Activated CD4-positive, alpha-beta memory T cell treated with anti-CD3 and anti-CD28 coated beads, Interleukin-2, amount 10 ng/mL, durations not matched to agents 7 days and 5 days (primary cell): ENCODE results near the gene OR10P1. TPM values are rescaled to one million over a fixed set of nuclear protein-coding genes. Genes with fewer than 3 reads are reported as not detected.

Experiments
- CTCF ChIA-PET: fragments of 350-600 bp; sonication (Branson Sonifier 250); formaldehyde crosslinking; loops from one replicate; lab custom pipeline; 2021; ENCODE audit warnings: antibody characterized with exemption, inconsistent platforms; lab: Charles Lee
- POLR2A ChIA-PET: fragments of 350-600 bp; sonication (Branson Sonifier 250); formaldehyde crosslinking; loops from one replicate; lab custom pipeline; 2021; ENCODE audit warnings: antibody characterized with exemption; lab: Charles Lee
- DNase-seq: peaks from one replicate; pipeline ENCODE4 v3.0.0-alpha.2; 2020
- H3K27ac Mint-ChIP-seq: one replicate; pipeline ENCODE4 v1.8.0; 2021; ENCODE audit warnings: mild to moderate bottlenecking, mixed read lengths
- H3K27me3 Mint-ChIP-seq: one replicate; pipeline ENCODE4 v1.8.0; 2021; ENCODE audit warnings: mixed read lengths
- H3K36me3 Mint-ChIP-seq: one replicate; pipeline ENCODE4 v1.8.0; 2021; ENCODE audit warnings: low read depth, mixed read lengths
- H3K4me1 Mint-ChIP-seq: one replicate; pipeline ENCODE4 v1.8.0; 2021; ENCODE audit warnings: mixed read lengths
- H3K4me3 Mint-ChIP-seq: one replicate; pipeline ENCODE4 v1.8.0; 2021; ENCODE audit warnings: mild to moderate bottlenecking, mixed read lengths
- H3K9me3 Mint-ChIP-seq: one replicate; pipeline ENCODE4 v1.8.0; 2021; ENCODE audit warnings: mixed read lengths
- total RNA-seq, 2 experiments: library from RNA; stranded (reverse); gene quantifications; one replicate each; pipeline ENCODE4 v1.2.3, GENCODE V29; 2021

Gene OR10P1
- total RNA-seq, 2 experiments from 2014 or later = not detected

DNA sequence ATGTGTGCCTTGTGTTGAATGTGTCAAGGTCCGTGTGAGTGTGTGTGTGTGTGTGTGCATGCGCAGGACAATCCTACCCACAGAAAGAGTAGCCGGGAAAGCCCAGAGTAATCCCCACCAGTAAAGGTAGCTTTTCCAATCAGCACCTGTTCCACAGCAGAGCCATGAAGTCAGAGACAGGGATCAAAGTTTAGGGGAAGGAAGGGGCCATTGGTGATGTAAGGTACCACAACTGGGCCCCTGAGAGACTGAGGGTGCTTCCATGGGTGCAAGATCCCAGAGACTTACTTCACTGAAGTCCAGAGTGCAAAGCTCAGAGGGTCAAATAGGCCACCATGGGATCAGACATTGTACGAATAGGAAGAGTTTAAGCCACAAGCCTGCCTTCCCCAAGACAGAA, 20.5 kb downstream of the OR10P1 start:
- Mint-ChIP-seq H3K4me3 (no peak overlapping the region), H3K27me3 (peaks cover 20% of the 10 kb centered on the region), H3K9me3 (no peaks in the 10 kb centered on the region), H3K27ac (no peak overlapping the region), H3K36me3 (no peaks in the 10 kb centered on the region), H3K4me1 (peaks cover 4% of the 10 kb centered on the region)
- POLR2A ChIA-PET = interaction anchor here (0.9 kb wide), 1 partner anchor 59 kb away, joined by 3 read pairs; the partner anchor contains the start of gene BLOC1S1
- no peak for DNase-seq
- CTCF ChIA-PET = interaction anchor here (0.9 to 5.1 kb wide), 13 partner anchors 9 to 933 kb away, joined by 3 to 72 read pairs (median 6); partner anchors contain the start of genes BLOC1S1 and RDH5

DNA sequence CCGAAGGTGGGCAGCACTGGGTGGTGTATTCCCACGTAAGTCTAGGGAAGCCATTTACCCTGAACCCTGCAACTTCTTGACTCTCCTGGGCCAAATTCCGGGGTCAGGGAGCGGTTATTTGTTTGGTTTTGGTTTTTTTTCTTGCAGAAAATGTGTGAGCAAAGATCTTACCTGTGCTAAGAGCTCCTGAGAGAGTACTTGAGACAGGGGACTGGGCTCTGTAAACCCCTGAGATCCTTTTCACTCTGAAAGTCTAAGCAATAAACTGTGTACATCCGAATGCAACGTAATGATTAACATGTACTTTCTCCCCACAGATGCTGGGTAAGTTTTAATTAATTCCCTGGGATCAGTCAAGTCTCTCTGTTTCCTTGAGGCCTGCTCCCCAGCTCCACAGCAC, 21.5 kb downstream of the OR10P1 start:
- H3K36me3 Mint-ChIP-seq = no peaks in the 10 kb centered on the region
- POLR2A ChIA-PET = no interaction called here
- no peak overlapping the region for H3K4me3 Mint-ChIP-seq
- no peak for DNase-seq
- peaks cover under 1% of the 10 kb centered on the region for H3K4me1 Mint-ChIP-seq
- H3K27ac Mint-ChIP-seq = no peak overlapping the region
- H3K9me3 Mint-ChIP-seq = no peaks in the 10 kb centered on the region
- CTCF ChIA-PET = interaction anchor here (1.0 to 5.1 kb wide), 4 partner anchors 8 to 470 kb away, joined by 3 to 72 read pairs (median 4); no protein-coding TSS in a partner anchor
- peaks cover 25% of the 10 kb centered on the region for H3K27me3 Mint-ChIP-seq

DNA sequence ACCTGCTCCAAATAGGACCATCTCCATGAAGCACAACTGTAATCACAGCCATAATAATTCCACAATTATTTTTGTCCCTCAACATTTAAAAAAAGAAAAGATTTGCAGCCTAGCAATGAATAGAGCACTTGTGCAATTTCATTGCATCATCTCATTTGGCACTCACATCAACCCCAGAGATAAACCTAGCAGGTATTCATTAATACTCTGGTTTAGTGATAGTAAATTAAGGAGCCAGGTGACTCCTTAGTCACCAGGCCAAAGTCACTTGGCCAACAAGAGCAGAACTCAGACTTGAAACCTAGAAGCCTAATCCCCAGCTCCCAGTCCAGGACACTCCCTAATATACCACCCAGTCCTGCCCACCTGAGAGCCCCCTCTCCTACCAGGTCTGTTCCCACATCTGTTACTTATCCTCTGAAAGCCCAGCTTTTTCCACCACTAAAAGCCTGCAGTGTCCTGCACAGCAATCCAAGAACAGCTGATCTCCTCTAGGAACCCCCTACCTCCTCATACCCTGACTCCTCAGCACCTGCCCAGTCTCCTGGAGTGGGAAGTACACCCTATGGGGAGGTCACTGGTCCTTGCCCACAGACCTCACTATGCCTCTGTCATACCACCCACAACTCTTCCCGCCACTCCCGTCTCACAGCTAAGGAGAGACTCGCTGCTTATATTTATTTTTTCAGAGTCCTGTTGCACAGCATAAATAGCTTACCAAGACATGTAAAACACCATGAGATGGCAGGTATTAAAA, 22.1 kb downstream of the OR10P1 start:
- H3K27ac Mint-ChIP-seq = no peak overlapping the region
- POLR2A ChIA-PET = no interaction called here
- H3K27me3 Mint-ChIP-seq = peaks cover 25% of the 10 kb centered on the region
- H3K36me3 Mint-ChIP-seq = no peaks in the 10 kb centered on the region
- H3K9me3 Mint-ChIP-seq = no peaks in the 10 kb centered on the region
- H3K4me3 Mint-ChIP-seq = no peak overlapping the region
- CTCF ChIA-PET = interaction anchor here (1.0 to 5.1 kb wide), 3 partner anchors 13 to 470 kb away, joined by 3 to 72 read pairs (median 3); no protein-coding TSS in a partner anchor
- H3K4me1 Mint-ChIP-seq = no peaks in the 10 kb centered on the region
- DNase-seq = no peak

DNA sequence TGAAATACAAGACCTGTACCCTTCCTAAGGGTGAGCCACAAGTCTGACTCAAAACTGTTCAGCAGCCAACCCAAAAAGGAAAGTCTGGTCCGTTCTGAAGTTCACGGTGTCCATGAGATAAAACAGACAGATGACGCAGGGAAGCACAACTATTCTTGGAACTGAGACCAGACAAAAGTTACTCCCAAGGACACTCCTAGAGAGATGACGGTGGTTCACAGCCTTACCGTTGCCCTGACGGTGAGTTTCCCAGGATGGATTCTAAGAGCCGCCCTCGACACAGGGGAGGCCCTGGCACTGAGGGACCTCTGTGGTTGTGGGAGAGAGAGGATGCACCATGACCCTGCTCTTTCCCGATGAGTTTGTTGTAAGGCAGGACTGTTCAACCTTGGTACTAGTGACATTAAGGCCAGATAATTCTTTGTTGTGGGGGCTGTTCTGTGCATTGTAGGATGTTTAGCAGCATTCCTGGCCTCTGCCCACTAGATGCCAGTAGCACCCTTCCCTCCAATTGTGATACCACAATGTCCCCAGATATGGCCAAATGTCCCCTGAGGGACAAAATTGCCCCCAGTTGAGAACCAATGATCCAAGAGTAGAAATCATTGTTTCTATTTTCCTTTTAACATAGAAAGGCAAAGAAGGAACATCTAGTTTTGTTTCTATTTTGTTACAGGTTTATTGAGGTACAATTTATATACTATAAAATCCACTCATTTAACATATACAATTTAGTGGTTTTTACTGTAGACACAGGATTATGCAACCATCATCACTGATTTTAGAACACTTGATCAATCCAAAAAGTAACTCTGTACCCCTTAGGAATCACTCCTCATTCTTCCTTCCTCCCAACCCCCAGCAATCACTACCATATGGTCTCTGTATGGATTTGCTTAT, 23.0 kb downstream of the OR10P1 start:
- CTCF ChIA-PET = no interaction called here
- Mint-ChIP-seq H3K4me3 (no peak overlapping the region), H3K36me3 (no peaks in the 10 kb centered on the region), H3K27me3 (peaks cover 25% of the 10 kb centered on the region), H3K9me3 (no peaks in the 10 kb centered on the region), H3K27ac (no peak overlapping the region), H3K4me1 (no peaks in the 10 kb centered on the region)
- POLR2A ChIA-PET = no interaction called here
- no peak for DNase-seq

DNA sequence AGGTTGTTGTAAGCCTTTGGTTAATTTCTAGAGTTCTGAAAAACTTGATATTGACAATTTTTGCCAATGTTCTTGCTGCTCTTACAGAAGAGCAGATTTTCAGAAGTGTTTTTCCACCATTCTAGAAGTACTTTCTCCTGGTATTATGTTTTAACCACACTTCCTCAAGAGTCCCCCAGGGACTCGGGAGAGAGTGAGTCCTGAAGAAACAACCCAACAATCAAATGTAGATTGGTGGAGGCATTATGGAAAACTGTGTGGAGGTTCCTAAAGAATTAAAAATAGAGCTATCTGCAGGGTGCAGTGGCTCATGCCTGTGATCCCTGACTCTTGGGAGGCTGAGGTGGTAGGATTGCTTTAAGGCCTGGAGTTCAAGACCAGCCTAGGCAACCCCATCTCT, 26.7 kb downstream of the OR10P1 start:
- Mint-ChIP-seq H3K4me1 (peaks cover 2% of the 10 kb centered on the region), H3K27me3 (peaks cover 17% of the 10 kb centered on the region), H3K27ac (no peak overlapping the region), H3K9me3 (no peaks in the 10 kb centered on the region), H3K36me3 (no peaks in the 10 kb centered on the region), H3K4me3 (no peak overlapping the region)
- no peak for DNase-seq
- ChIA-PET POLR2A (no interaction called here), CTCF (interaction anchor here (1.0 kb wide), 1 partner anchor 17 kb away, joined by 3 read pairs; no protein-coding TSS in a partner anchor)

DNA sequence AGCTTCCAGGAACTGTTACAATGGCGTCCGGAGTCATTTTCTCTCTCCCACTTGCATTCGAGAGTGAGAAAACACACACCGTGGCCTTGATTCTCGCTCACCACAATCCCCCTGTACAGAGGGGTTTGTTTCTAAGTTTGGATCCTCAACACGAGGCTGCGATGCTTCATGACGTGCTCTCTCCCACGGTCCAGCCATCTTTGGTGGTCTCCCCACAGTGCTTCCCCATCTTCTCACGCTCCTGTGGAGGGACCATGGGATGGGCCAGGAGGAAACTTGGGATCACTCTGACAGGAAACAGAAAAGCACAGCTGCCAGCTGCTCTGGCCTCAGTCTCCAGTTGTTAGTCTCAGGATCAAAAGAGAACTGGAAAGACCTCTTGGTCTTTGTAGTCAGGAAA, 28.1 kb downstream of the OR10P1 start:
- H3K36me3 Mint-ChIP-seq = no peaks in the 10 kb centered on the region

DNA sequence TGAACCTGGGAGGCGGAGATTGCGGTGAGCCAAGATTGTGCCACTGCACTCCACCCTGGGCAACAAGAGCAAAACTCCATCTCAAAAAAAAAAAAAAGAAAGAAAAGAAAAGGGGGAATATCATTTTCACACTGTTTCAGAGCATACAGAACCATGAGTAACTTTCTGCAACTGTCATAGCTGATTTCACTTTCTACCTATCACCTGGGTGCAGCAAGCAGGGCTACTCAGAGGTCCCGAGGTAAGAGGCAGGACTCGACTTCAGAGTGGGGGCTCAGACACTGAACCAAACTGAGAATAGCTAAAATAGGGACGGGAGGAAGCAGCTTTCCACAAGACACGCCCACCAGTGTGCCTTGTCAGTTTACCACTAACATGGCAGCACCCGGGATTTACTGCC, 29.8 kb downstream of the OR10P1 start:
- DNase-seq = no peak
- H3K4me1 Mint-ChIP-seq = peaks cover 2% of the 10 kb centered on the region
- peaks cover 7% of the 10 kb centered on the region for H3K27me3 Mint-ChIP-seq
- ChIA-PET POLR2A (no interaction called here), CTCF (interaction anchor here (1.3 kb wide), 1 partner anchor 10 kb away, joined by 6 read pairs; no protein-coding TSS in a partner anchor)
- H3K9me3 Mint-ChIP-seq = no peaks in the 10 kb centered on the region
- H3K27ac Mint-ChIP-seq = no peak overlapping the region
- H3K4me3 Mint-ChIP-seq = no peak overlapping the region
- H3K36me3 Mint-ChIP-seq = no peaks in the 10 kb centered on the region

More for the DNA sequence above, 28.1 kb downstream of the OR10P1 start:
- Mint-ChIP-seq H3K4me1 (peaks cover 2% of the 10 kb centered on the region), H3K27ac (no peak overlapping the region), H3K27me3 (peaks cover 15% of the 10 kb centered on the region), H3K9me3 (no peaks in the 10 kb centered on the region), H3K4me3 (no peak overlapping the region)
- ChIA-PET POLR2A (no interaction called here), CTCF (no interaction called here)
- no peak for DNase-seq

DNA sequence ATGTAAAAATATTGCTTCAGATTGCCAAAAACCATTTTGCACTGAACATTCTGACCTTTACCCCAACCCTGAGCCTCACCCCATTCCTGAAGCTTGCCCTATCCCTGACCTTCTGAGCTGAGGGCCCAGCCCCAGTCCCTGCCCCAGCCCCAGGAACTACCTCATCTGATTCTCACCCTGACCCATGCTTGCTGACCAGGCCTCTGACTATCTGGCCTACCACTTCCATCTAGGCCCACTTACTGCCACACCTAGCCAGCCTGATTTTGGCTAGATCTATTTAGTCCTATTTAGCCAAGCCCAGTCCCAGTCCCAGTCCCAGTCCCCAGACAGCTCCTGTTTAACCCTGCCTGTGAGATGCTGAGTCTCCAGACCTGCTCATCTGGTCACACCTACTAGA, 33.6 kb downstream of the OR10P1 start:
- no peak overlapping the region for H3K27ac Mint-ChIP-seq
- CTCF ChIA-PET = no interaction called here
- no peaks in the 10 kb centered on the region for H3K36me3 Mint-ChIP-seq
- peaks cover 13% of the 10 kb centered on the region for H3K27me3 Mint-ChIP-seq
- no peak overlapping the region for H3K4me3 Mint-ChIP-seq
- H3K9me3 Mint-ChIP-seq = no peaks in the 10 kb centered on the region
- no peak for DNase-seq
- POLR2A ChIA-PET = no interaction called here
- H3K4me1 Mint-ChIP-seq = peaks cover 2% of the 10 kb centered on the region

DNA sequence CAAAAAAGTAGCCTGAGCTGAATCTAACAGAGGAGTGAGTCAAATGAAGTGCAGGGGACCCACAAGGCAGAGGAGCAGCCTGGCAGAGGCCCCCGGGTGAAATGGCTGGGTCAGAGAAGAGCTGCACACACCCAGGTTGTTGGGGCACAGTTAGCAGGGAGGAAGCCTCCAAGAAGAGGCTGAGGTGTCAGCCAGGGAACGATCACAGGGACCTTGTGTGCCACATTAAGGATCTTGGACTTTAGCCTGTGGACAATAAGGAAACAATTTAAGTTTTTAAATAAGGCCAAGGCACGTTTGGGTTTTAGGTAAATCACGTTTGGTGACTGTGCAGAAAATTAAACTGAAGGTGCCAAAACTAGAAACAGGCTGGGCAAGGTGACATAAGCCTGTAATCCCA, 35.1 kb downstream of the OR10P1 start:
- Mint-ChIP-seq H3K36me3 (no peaks in the 10 kb centered on the region), H3K4me1 (peaks cover 2% of the 10 kb centered on the region), H3K27ac (no peak overlapping the region), H3K9me3 (no peaks in the 10 kb centered on the region), H3K27me3 (peaks cover 19% of the 10 kb centered on the region), H3K4me3 (no peak overlapping the region)
- ChIA-PET POLR2A (no interaction called here), CTCF (no interaction called here)
- DNase-seq = no peak

DNA sequence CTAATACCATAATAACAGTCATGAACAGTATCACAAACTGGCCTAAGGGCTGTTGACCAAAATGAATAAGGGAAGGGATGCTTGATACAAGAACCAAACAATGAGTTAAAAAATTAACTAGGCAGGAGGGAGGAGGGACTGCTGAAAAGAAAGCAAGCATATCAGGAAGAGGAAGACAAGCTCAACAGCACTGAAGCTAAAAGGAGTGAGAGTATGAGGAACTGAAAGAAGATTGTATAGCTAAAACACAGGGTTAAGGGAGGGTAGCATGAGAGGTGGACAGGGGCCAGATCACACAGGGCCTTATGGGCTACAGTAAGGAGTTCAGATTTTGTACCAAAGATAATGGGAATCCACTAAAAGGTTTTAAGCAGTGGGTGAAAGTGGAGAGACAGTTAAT, 36.9 kb downstream of the OR10P1 start:
- CTCF ChIA-PET = interaction anchor here (0.7 kb wide), 1 partner anchor 17 kb away, joined by 3 read pairs; no protein-coding TSS in a partner anchor
- Mint-ChIP-seq H3K36me3 (no peaks in the 10 kb centered on the region), H3K27me3 (peaks cover 19% of the 10 kb centered on the region), H3K4me3 (no peak overlapping the region), H3K4me1 (no peaks in the 10 kb centered on the region), H3K9me3 (no peaks in the 10 kb centered on the region), H3K27ac (no peak overlapping the region)
- DNase-seq = no peak
- POLR2A ChIA-PET = no interaction called here

DNA sequence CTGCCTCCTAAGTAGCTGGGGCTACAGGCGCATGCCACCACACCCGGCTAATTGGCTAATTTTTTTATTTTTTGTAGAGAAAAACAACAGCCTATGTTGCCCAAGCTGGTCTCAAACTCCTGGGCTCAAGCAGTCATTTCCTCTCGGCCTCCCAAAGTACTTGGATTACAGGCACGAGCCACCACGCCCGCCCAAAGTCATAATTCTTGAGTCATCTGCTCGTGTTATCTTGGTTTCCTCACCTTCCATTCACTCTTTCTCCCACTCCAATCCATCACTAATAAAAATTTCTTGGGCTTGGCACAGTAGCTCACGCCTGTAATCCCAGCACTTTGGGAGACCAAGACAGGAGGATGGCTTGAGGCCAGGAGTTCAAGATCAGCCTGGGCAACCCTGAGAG, 39.0 kb downstream of the OR10P1 start:
- Mint-ChIP-seq H3K36me3 (no peaks in the 10 kb centered on the region), H3K4me1 (no peaks in the 10 kb centered on the region), H3K9me3 (no peaks in the 10 kb centered on the region), H3K4me3 (no peak overlapping the region), H3K27ac (no peak overlapping the region), H3K27me3 (peaks cover 28% of the 10 kb centered on the region)
- ChIA-PET POLR2A (no interaction called here), CTCF (interaction anchor here (3.1 kb wide), 1 partner anchor 20 kb away, joined by 10 read pairs; no protein-coding TSS in a partner anchor)
- DNase-seq = no peak

DNA sequence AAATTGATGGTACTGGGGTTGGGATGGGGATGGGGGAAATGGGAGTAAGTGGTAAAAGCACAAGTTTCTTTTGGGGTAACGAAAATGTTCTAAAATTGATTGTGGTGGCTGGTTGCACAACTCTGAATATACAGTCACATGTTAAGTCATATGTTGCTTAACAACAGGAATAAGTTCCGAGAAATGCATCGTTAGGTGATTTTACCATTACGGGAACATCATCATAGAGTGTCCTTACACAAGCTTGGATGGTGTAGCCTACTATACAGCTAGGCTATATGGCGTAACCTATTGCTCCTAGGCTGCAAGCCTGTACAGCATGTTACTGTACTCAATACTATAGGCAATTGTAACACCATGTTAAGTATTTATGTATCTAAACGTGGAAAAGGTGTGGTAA, 40.0 kb downstream of the OR10P1 start:
- ChIA-PET CTCF (interaction anchor here (3.1 kb wide), 1 partner anchor 21 kb away, joined by 10 read pairs; no protein-coding TSS in a partner anchor), POLR2A (no interaction called here)
- no peaks in the 10 kb centered on the region for H3K36me3 Mint-ChIP-seq
- DNase-seq = no peak
- H3K4me3 Mint-ChIP-seq = no peak overlapping the region
- peaks cover 1% of the 10 kb centered on the region for H3K4me1 Mint-ChIP-seq
- H3K27me3 Mint-ChIP-seq = peaks cover 37% of the 10 kb centered on the region
- H3K9me3 Mint-ChIP-seq = no peaks in the 10 kb centered on the region
- no peak overlapping the region for H3K27ac Mint-ChIP-seq

DNA sequence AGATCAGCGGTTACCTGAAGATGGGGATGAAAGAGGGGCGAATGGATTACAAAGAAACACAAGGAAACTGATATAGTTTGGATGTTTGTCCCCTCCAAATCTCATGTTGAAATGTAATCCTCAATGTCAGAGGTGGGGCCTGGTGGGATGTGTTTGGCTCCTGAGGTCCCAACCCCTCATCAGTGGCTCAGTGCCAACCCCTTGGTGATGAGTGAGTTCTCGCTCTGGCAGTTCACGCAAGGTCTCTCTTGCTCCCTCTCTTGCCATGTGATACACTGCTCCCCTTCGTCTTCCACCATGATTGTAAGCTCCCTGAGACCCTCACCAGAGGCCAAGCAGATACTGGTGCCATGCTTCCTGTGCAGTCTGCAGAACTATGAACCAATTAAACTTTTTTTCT, 43.0 kb downstream of the OR10P1 start:
- no peak overlapping the region for H3K27ac Mint-ChIP-seq
- no peaks in the 10 kb centered on the region for H3K9me3 Mint-ChIP-seq
- H3K27me3 Mint-ChIP-seq = peaks cover 37% of the 10 kb centered on the region
- POLR2A ChIA-PET = no interaction called here
- CTCF ChIA-PET = no interaction called here
- no peaks in the 10 kb centered on the region for H3K36me3 Mint-ChIP-seq
- no peak for DNase-seq
- H3K4me1 Mint-ChIP-seq = peaks cover 1% of the 10 kb centered on the region
- no peak overlapping the region for H3K4me3 Mint-ChIP-seq
